D721Med (cell line): ENCODE results near the gene SOX1.

Experiments
- DNase-seq: peaks from one replicate; pipeline ENCODE4 v3.0.0; 2011; ENCODE audit warnings: low spot score; ENCODE audit not compliant: insufficient read length
- FAIRE-seq: peaks from 2 replicates; lab custom pipeline; 2011; peaks lifted over from hg19 to GRCh38; lab: Jason Lieb, UNC
- CTCF ChIP-seq: IDR thresholded peaks from 2 replicates; pipeline ENCODE4 v1.5.1; 2012; ENCODE audit warnings: mild to moderate bottlenecking, control low read depth; ENCODE audit not compliant: insufficient read depth; ENCODE audit errors: missing control alignments

Gene SOX1

GRCh38 chr13:112072534-112073244 lies 5.7 kb downstream of the SOX1 start:
- no peak for DNase-seq

GRCh38 chr13:112073245-112074138 lies 6.5 kb downstream of the SOX1 start:
- no peak for TF ChIP-seq CTCF
- DNase-seq (no peak), FAIRE-seq (no peak)

More at GRCh38 chr13:112072534-112073244, 5.7 kb downstream of the SOX1 start:
- TF ChIP-seq CTCF: no peak
- no peak for FAIRE-seq

- TF ChIP-seq CTCF: no peak
- no peak for DNase-seq
- no peak for FAIRE-seq
Measured at GRCh38 chr13:112074139-112074865, 7.4 kb downstream of the SOX1 start.

GRCh38 chr13:112077729-112078128 lies 10.8 kb downstream of the SOX1 start:
- no peak for TF ChIP-seq CTCF
- no peak for FAIRE-seq
- no peak for DNase-seq

- FAIRE-seq (no peak), DNase-seq (no peak)
- TF ChIP-seq CTCF: no peak
Measured at GRCh38 chr13:112078216-112078615, 11.3 kb downstream of the SOX1 start.

GRCh38 chr13:112078879-112079531 lies 12.1 kb downstream of the SOX1 start:
- no peak for FAIRE-seq

More at GRCh38 chr13:112078879-112079531, 12.1 kb downstream of the SOX1 start:
- DNase-seq: no peak
- no peak for TF ChIP-seq CTCF
